ENCODE data around the gene PLEKHA5.
"Not testable (repeated sequence)": the region's sequence is repeated elsewhere in the genome, so short reads cannot be mapped to it uniquely, and the experiment has no call there.

PLEKHA5 gene

GRCh38 chr12:19129486-19130223 is at the start of gene PLEKHA5:
Gene PLEKHA5, plus strand, starts transcription at chr12:19129733. Its CDS starts 67 bp downstream, at chr12:19129800.
- peak; percentile 67 for DNase-seq (ENCODE audit: low read depth)
- no peak for TF ChIP-seq CTCF (IDR thresholded peaks at IDR 0.05; ENCODE audit: insufficient read depth, low read depth, low read length, missing control alignments)
- H3K4me3 ChIP-seq (ENCODE audit: low read length), result peak within 1 kb of the TSS; percentile 89

GRCh38 chr12:19080918-19081317 is 48.6 kb upstream of the PLEKHA5 start:
- no peak for TF ChIP-seq CTCF (IDR thresholded peaks at IDR 0.05; ENCODE audit: insufficient read depth, low read depth, low read length, missing control alignments)
- no peak for DNase-seq (ENCODE audit: low read depth)
- H3K4me3 ChIP-seq (ENCODE audit: low read length), result no peak overlapping the region

GRCh38 chr12:19082365-19082911 is 47.1 kb upstream of the PLEKHA5 start:
- no peak for TF ChIP-seq CTCF (IDR thresholded peaks at IDR 0.05; ENCODE audit: insufficient read depth, low read depth, low read length, missing control alignments)
- no peak overlapping the region for H3K4me3 ChIP-seq (ENCODE audit: low read length)
- no peak for DNase-seq (ENCODE audit: low read depth)

GRCh38 chr12:19084547-19084946 is 45.0 kb upstream of the PLEKHA5 start:
- H3K4me3 ChIP-seq (ENCODE audit: low read length), result no peak overlapping the region
- no peak for TF ChIP-seq CTCF (IDR thresholded peaks at IDR 0.05; ENCODE audit: insufficient read depth, low read depth, low read length, missing control alignments)
- DNase-seq (ENCODE audit: low read depth), result no peak

- no peak for TF ChIP-seq CTCF (IDR thresholded peaks at IDR 0.05; ENCODE audit: insufficient read depth, low read depth, low read length, missing control alignments)
- no peak overlapping the region for H3K4me3 ChIP-seq (ENCODE audit: low read length)
- DNase-seq (ENCODE audit: low read depth), result peak; percentile 20
These were observed 44.4 kb upstream of the PLEKHA5 start for GRCh38 chr12:19085090-19085489.

GRCh38 chr12:19088606-19089005 is 40.9 kb upstream of the PLEKHA5 start:
- DNase-seq (ENCODE audit: low read depth), result no peak
- no peak for TF ChIP-seq CTCF (IDR thresholded peaks at IDR 0.05; ENCODE audit: insufficient read depth, low read depth, low read length, missing control alignments)
- no peak overlapping the region for H3K4me3 ChIP-seq (ENCODE audit: low read length)

GRCh38 chr12:19092482-19092881 is 37.1 kb upstream of the PLEKHA5 start:
- H3K4me3 ChIP-seq (ENCODE audit: low read length); DNase-seq (ENCODE audit: low read depth): not testable (repeated sequence)
